ENCODE measurements around the gene FAM120B.

FAM120B gene

DNA sequence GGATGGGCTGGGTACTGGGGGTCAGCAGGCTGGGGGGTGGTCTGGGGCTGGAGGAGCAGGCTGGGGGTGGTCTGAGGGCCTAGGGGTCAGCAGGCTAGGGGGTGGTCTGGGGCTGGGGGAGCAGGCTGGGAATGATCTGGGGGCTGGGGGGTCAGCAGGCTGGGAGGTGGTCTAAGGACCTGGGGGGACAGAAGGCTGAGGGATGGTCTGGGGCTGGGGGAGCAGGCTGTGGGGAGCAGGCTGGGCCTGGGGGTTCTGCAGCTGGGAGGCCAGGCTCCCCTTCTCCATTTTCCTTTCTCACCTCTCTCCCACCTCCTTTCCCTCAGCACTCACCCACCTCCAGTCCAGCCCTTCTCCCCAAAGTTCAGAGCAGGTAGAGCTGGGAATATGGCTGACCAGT lies 132.3 kb downstream of the FAM120B start:
- peaks cover 8% of the 10 kb centered on the region for H3K9me3 Mint-ChIP-seq
- no peak overlapping the region for H3K4me3 Mint-ChIP-seq
- H3K27ac Mint-ChIP-seq: no peak overlapping the region

DNA sequence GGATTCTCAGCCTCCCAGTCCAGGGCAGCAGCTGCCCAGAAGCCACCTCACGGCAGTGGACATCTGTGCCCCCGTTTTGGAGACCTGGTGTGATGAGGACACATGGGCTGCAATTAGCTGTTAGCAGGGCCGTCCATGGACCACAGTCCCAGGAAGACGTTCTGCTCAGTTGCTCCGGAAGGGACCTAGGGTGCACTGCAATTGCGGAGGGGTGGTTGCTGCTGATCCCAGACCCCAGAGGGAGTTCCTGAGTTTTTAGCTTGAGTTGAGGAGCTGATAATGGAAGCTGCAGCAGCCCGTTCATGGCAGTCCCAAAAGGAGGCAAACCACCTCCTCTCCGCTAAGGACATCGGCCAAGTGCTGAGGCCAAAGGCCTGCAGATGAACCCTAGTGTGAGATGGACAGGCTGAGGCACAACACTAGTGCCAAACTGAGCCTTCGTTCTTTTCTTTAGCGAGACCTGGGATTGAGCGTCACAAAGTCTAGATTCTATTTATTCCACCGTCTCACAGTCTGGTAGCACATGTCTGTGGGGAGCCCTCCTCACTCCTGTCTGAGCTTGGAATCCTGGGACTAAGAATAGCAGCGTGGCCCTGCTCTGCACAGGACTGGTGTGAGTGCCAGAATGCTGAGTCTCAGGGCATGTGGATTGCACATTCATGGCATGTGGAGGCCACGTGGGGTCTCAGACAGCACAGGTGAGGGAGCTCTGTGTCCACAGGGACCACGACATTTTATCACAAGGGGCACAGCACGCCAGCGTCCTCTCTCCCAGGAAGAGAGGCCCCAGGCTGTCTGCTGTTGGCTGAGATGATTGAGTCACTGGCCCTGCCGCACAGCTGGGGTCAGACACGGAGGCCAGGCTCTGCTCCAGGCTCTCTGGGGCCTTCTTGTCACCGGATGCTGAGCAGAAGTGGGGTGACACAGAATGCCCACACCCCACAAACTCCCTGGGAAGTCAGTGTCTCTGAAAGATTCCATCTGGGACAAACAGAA lies 133.1 kb downstream of the FAM120B start:
- peaks cover 8% of the 10 kb centered on the region for H3K9me3 Mint-ChIP-seq
- peaks cover 5% of the 10 kb centered on the region for H3K27me3 Mint-ChIP-seq
- peaks cover 6% of the 10 kb centered on the region for H3K4me1 Mint-ChIP-seq
- no peak overlapping the region for H3K27ac Mint-ChIP-seq
- H3K4me3 Mint-ChIP-seq: no peak overlapping the region
- H3K36me3 Mint-ChIP-seq: peaks cover 3% of the 10 kb centered on the region

More for the DNA sequence above, 132.3 kb downstream of the FAM120B start:
- peaks cover 6% of the 10 kb centered on the region for H3K4me1 Mint-ChIP-seq
- H3K27me3 Mint-ChIP-seq: peaks cover 5% of the 10 kb centered on the region
- peaks cover 3% of the 10 kb centered on the region for H3K36me3 Mint-ChIP-seq

DNA sequence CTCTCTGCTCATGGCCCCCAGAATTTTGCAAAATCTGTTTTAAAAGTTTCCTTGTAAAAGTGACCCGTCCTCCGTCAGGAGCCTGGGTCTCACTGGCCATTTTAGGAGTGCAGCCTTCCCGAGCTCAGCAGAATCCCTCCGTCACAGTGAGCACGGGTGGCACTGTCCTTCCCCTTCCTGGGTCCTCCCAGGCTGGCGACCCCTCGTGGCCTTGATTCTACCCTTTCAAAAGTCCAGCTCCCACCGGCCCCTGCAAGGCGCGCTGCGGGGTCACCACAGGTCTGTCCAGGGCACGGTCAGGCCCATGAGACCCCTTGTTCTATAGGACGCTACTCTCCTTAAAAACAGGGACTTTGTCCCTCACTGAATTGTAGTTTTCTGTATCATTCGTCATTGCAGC lies 133.9 kb downstream of the FAM120B start:
- Mint-ChIP-seq H3K27ac (no peak overlapping the region), H3K36me3 (peaks cover 3% of the 10 kb centered on the region), H3K4me3 (no peak overlapping the region), H3K4me1 (peaks cover 6% of the 10 kb centered on the region), H3K27me3 (peaks cover 5% of the 10 kb centered on the region), H3K9me3 (peaks cover 8% of the 10 kb centered on the region)

DNA sequence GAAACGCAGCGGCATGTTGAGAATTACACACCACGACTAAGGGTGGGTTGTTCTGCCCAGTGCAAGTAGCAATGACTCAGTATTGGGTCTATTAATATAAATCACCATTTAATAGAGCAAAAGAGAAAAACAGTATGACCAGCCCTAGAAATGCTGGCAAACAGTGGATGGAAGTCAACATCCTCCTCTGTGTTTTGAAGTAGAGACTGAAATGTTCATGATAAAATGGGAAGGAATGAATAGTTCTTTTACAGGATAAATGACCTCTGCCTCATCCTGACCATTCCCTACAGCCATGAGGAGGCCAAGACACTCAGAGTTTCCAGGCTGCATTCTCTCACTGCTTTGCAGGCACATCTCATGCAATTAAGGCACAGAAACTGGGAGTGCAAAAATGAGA lies 134.8 kb downstream of the FAM120B start:
- H3K27me3 Mint-ChIP-seq: peaks cover 5% of the 10 kb centered on the region
- no peak overlapping the region for H3K27ac Mint-ChIP-seq
- peaks cover 2% of the 10 kb centered on the region for H3K36me3 Mint-ChIP-seq
- no peak overlapping the region for H3K4me3 Mint-ChIP-seq
- H3K4me1 Mint-ChIP-seq: peaks cover 6% of the 10 kb centered on the region
- peaks cover 6% of the 10 kb centered on the region for H3K9me3 Mint-ChIP-seq

DNA sequence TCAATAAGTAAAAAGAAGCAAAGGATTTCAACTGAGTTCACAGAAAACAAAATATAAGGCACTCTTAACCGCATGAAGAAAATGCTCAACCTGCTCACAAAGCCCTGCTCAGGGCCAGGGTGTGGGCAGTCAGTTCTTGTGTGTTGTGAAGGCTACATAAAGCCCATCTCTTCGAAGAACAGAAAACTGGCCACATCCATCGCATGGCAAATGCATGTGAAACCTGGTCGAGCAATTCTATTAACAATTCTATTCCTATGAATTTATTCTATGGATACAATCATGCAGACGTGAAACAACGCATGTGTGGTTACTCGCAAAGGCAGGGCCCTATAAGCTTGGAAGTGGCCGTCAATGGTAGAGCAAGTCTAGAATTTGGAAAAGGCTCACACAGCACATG lies 136.0 kb downstream of the FAM120B start:
- H3K27me3 Mint-ChIP-seq: peaks cover 3% of the 10 kb centered on the region
- no peaks in the 10 kb centered on the region for H3K9me3 Mint-ChIP-seq
- no peak overlapping the region for H3K27ac Mint-ChIP-seq
- H3K4me1 Mint-ChIP-seq: peaks cover 6% of the 10 kb centered on the region
- H3K4me3 Mint-ChIP-seq: no peak overlapping the region
- no peaks in the 10 kb centered on the region for H3K36me3 Mint-ChIP-seq

DNA sequence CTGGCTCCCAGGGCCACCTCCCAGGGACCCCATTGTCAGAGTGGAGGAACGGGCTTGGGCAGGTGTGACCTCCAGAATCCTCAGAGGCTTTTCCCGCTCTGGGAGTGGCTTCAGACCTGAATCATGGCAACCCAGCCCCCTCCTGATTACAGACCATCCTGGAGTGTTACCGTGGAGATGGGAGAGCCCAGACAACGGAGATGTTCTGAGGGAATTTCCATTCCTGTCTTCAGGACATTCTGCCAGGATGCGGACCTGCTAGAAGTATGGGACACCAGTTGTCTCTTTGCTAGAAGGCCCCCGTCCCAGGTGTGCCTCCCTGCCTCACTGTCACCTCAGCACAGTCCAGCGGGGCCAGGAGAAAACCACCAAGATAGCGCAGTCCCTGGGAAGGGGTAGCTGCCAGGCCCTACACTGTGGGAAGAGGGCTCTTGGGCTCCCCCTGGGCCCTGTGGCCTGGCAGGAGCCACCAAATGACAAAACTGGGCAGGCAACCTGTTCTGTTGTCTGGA lies 136.6 kb downstream of the FAM120B start:
- Mint-ChIP-seq H3K4me1 (peaks cover 1% of the 10 kb centered on the region), H3K9me3 (no peaks in the 10 kb centered on the region), H3K27me3 (no peaks in the 10 kb centered on the region), H3K4me3 (no peak overlapping the region), H3K36me3 (no peaks in the 10 kb centered on the region), H3K27ac (no peak overlapping the region)

DNA sequence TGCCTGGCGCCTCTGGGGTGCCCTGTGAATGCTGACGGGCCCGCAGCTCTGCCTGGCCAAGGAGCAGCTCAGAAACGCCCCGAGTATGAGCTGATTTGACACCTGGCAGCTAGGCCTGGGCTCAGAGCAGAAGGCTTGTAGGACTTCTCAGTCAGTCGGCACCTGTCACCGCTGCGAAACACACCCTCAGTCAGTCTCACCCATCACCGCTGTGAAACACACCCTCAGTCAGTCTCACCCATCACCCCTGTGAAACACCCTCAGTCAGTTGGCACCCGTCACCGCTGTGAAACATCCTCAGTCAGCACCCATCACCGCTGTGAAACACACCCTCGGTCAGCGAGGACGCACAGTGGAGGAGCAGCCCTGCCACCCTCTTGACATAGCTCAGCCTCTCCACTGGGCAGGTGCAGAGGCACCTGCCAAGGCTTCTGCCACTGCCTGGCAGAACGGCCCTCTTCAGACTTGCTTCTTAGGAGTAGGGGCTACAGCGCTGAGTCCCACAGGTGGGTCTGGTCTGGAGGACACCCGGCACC lies 137.6 kb downstream of the FAM120B start:
- no peaks in the 10 kb centered on the region for H3K36me3 Mint-ChIP-seq
- H3K4me3 Mint-ChIP-seq: no peak overlapping the region
- no peaks in the 10 kb centered on the region for H3K9me3 Mint-ChIP-seq
- H3K27me3 Mint-ChIP-seq: no peaks in the 10 kb centered on the region
- H3K4me1 Mint-ChIP-seq: no peaks in the 10 kb centered on the region
- H3K27ac Mint-ChIP-seq: no peak overlapping the region

DNA sequence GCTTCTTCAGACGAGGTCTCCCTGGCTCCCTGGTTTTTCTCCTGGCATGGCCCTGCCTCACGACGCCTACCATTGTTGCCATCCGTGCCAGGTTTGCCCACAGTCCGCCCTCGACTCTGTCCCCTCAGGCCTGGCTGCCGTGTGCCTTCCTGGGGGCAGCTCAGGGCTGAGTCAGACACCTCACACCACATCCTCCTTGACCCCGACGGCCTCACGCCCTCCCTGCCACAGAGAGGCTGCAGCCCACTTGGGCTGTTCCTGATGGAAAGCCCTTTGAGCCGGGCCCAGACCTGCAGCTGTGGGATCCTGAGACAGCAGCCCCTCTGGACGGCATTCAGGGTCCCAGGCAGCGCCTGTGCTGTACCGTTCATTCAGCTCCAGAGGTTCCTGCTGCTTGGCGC lies 138.3 kb downstream of the FAM120B start:
- Mint-ChIP-seq H3K27ac (no peak overlapping the region), H3K4me3 (no peak overlapping the region), H3K9me3 (no peaks in the 10 kb centered on the region), H3K27me3 (no peaks in the 10 kb centered on the region), H3K4me1 (no peaks in the 10 kb centered on the region), H3K36me3 (no peaks in the 10 kb centered on the region)

DNA sequence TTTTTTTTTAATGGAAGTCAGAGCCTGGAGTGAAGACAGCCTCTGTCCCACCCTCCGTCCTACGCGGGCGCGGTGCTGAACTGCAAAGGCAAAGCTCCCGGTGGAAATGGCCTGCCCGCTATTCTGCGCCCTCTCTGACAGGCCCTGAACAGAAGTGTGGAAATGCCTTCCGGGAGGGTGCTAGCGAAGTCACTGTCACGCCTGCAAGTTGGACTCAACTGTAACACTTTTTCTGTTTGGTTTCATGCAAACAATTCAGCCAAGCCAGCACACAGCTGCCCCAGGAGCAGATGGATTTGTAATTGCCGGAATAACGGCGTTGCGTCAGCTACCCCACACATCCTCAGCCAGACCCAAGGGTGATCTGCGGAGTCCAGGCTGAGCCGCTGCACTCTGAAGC lies 138.9 kb downstream of the FAM120B start:
- no peaks in the 10 kb centered on the region for H3K36me3 Mint-ChIP-seq
- no peak overlapping the region for H3K27ac Mint-ChIP-seq
- no peaks in the 10 kb centered on the region for H3K9me3 Mint-ChIP-seq
- H3K4me1 Mint-ChIP-seq: no peaks in the 10 kb centered on the region
- no peaks in the 10 kb centered on the region for H3K27me3 Mint-ChIP-seq
- H3K4me3 Mint-ChIP-seq: no peak overlapping the region

DNA sequence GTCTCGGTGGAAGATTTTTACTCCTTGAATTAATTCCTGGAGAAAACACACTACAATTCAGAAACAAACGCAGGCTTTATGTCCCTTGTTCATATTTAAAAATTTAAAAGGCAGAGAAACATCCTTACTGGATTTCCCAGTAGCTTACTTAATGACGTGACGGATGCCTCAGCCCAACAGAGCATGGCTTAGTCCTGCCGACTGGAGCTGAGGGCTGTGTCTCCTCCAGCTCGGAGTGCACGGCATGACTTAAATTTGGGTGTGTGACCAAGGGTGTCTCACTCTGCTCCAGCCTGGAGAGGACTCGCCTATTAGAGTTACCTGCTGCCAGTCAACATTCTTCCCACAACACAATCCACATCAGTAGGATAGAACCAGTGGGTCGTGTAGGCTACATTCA lies 139.4 kb downstream of the FAM120B start:
- H3K36me3 Mint-ChIP-seq: no peaks in the 10 kb centered on the region
- H3K4me1 Mint-ChIP-seq: no peaks in the 10 kb centered on the region
- H3K27ac Mint-ChIP-seq: no peak overlapping the region
- H3K9me3 Mint-ChIP-seq: no peaks in the 10 kb centered on the region
- no peak overlapping the region for H3K4me3 Mint-ChIP-seq
- no peaks in the 10 kb centered on the region for H3K27me3 Mint-ChIP-seq

DNA sequence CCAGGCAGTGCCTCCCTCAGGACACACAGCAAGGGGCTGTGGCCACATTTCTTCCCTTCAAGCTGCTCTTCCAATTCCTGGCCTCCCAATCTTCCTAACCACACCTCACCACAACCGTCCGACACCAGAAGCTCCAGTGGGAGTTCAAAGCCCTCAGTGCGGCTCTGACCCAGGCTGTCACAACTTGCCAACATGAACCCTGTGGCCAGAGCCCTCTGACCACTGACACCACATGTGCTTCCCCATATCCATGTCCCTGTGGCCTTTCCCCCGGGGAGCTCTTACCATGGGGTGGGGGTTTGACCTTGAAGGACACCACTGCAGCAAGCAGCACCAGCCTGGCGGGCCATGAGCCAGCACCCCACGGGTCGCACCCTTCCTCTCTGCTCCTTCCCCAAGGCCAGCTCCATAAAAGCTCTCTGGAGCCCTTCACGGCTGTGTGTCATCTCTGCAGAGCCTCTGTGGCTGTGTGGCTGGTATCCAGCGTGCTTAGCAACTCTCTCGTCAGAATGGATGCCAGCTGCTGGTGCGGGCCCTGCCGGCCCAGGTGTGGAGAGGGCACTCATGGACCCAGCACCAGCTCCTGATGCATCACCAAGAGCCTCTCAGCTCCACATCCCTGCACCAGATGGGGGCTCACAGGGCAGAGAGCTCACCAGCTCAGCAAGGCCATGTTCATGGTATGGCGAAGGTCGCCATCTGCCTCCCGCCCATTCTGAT lies 140.4 kb downstream of the FAM120B start:
- H3K4me1 Mint-ChIP-seq: no peaks in the 10 kb centered on the region
- H3K4me3 Mint-ChIP-seq: no peak overlapping the region

DNA sequence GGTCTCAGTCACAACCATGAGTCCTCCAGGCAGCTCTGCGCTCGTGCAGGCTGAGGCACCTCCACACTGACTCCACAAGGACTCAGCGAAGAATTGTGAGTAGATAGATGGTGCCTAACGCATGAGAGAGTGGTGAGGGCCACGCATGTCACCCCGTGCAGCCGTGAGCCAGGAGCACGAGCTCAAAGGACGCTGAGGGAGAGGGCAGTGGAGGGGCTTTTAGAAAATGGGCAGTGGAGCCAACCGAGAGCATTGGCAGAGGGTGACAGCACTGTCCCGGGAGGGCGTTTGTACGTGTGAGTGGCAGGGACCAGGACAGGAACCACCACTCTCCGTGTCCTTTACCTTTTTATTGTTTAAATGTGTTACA lies 141.0 kb downstream of the FAM120B start:
- Mint-ChIP-seq H3K4me3 (no peak overlapping the region), H3K36me3 (no peaks in the 10 kb centered on the region), H3K9me3 (no peaks in the 10 kb centered on the region), H3K27me3 (no peaks in the 10 kb centered on the region), H3K27ac (no peak overlapping the region), H3K4me1 (no peaks in the 10 kb centered on the region)

More for the DNA sequence above, 140.4 kb downstream of the FAM120B start:
- no peaks in the 10 kb centered on the region for H3K36me3 Mint-ChIP-seq
- H3K27ac Mint-ChIP-seq: no peak overlapping the region
- H3K27me3 Mint-ChIP-seq: no peaks in the 10 kb centered on the region
- no peaks in the 10 kb centered on the region for H3K9me3 Mint-ChIP-seq

DNA sequence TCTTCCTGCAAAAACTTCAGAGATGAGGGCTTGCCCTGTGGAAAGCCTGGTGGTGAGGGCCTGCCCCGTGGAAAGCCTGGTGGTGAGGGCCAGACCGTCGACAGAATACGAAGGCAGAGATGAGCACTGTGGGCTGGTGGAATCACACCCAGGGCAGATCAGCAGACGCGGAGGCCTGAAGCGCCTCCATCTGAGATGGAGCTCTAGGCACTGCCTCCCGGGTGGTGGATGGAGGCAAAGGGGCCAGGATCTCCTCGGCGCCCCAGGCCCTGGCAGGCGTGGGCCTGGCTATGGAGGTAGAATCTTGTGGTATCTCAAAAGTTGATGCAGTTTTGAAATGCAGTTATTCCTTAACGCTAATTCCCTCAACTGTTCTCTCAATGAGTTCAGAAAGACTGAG lies 141.8 kb downstream of the FAM120B start:
- H3K4me1 Mint-ChIP-seq: no peaks in the 10 kb centered on the region
- H3K4me3 Mint-ChIP-seq: no peak overlapping the region
- no peaks in the 10 kb centered on the region for H3K9me3 Mint-ChIP-seq
- H3K27ac Mint-ChIP-seq: no peak overlapping the region
- H3K27me3 Mint-ChIP-seq: no peaks in the 10 kb centered on the region
- no peaks in the 10 kb centered on the region for H3K36me3 Mint-ChIP-seq

DNA sequence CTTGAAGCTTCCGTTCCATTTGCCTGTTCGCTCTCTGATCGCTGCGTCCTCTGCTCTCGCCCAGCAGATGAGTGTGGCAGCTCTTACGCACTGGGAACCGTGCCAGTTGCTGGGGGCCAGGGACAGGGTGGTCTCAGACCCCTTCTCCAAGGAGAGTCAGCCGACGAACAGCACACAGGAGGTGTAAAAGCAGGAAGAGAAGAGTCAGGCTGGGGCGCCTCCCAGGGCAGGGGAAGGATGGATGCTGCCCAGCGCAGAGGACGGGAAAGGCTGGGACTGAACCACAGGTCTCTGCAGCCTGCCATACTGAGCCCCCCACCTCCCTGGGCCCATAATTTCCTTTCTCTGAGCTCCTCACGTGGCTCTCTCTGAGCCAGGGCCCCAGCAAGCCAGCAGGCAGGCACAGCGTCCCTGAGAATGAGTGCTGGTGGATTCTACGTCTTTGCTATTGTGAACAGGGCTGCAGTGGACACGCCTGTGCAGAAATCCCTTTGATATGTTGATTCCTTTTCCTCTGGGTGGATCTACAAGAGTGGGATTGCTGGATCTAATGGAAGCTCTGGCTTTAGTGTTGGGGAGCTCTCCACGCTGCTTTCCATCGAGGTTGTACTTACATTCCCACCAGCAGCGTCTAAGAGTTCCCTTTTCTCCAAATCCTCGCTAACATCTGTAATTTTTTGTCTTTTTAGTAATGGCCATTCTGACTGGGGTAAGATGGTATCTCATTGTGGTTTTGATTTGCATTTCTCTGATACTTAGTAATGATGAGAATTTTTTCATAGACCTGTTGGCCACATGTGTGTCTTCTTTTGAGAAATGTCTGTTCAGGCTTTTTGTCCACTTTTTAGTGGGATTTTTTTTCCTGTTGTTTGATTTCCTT lies 142.4 kb downstream of the FAM120B start:
- Mint-ChIP-seq H3K36me3 (no peaks in the 10 kb centered on the region), H3K27me3 (no peaks in the 10 kb centered on the region), H3K4me3 (no peak overlapping the region), H3K27ac (no peak overlapping the region), H3K4me1 (no peaks in the 10 kb centered on the region), H3K9me3 (no peaks in the 10 kb centered on the region)
